H1 (cell line): ENCODE data around the gene EPHA3. TPM values are rescaled to one million over a fixed set of nuclear protein-coding genes. Genes with fewer than 3 reads are reported as not detected.

ENCODE experiments used
- CTCF ChIA-PET: fragments of 300-600 bp; sonication (Branson Sonifier 250); formaldehyde crosslinking; loops from one replicate; lab custom pipeline; 2021; ENCODE audit not compliant: partially characterized antibody; lab: Charles Lee
- POLR2A ChIA-PET: fragments of 300-600 bp; sonication (Branson Sonifier 250); formaldehyde crosslinking; loops from one replicate; lab custom pipeline; 2021; ENCODE audit warnings: inconsistent platforms; ENCODE audit not compliant: partially characterized antibody; lab: Charles Lee
- DNase-seq, 2 experiments: peaks; one replicate each; pipeline versions ENCODE4 v3.0.0 to v3.0.0-alpha.2; 2010 to 2022; ENCODE audit warnings: low spot score in 2 of 2, low read depth in 1 of 2, mixed read lengths in 1 of 2
- FAIRE-seq: peaks from 2 replicates; lab custom pipeline; 2011; peaks lifted over from hg19 to GRCh38; lab: Jason Lieb, UNC
- H2AFZ ChIP-seq: 2 replicates; pipeline ENCODE4 v1.8.1; 2012; ENCODE audit warnings: low read length, inconsistent platforms
- H2AK5ac ChIP-seq: 2 replicates; pipeline ENCODE4 v1.6.1; 2013; ENCODE audit warnings: low read depth, low read length
- H2BK120ac ChIP-seq: replicated peaks from 2 replicates; pipeline ENCODE3; 2013; ENCODE audit warnings: low read depth, low read length, inconsistent platforms
- H2BK12ac ChIP-seq: 2 replicates; pipeline ENCODE4 v1.6.1; 2013; ENCODE audit warnings: low read depth, low read length
- H2BK15ac ChIP-seq: 2 replicates; pipeline ENCODE4 v1.6.1; 2013; ENCODE audit warnings: low read length
- H2BK20ac ChIP-seq: 2 replicates; pipeline ENCODE4 v1.6.1; 2013; ENCODE audit warnings: low read length
- H2BK5ac ChIP-seq: 2 replicates; pipeline ENCODE4 v1.6.1; 2013; ENCODE audit warnings: low read depth, low read length
- H3K14ac ChIP-seq: 2 replicates; pipeline ENCODE4 v1.6.1; 2013; ENCODE audit warnings: inconsistent platforms; ENCODE audit not compliant: insufficient read length
- H3K18ac ChIP-seq: 2 replicates; pipeline ENCODE4 v1.6.1; 2013; ENCODE audit warnings: low read length; ENCODE audit errors: extremely low read depth
- H3K23ac ChIP-seq: 2 replicates; pipeline ENCODE4 v1.6.1; 2013; ENCODE audit warnings: inconsistent platforms; ENCODE audit not compliant: insufficient read length
- H3K23me2 ChIP-seq: 2 replicates; pipeline ENCODE4 v1.6.1; 2013; ENCODE audit warnings: low read depth, low read length
- H3K27ac ChIP-seq: 2 replicates; pipeline ENCODE4 v1.6.1; 2011; ENCODE audit warnings: low read depth, low read length, inconsistent platforms
- H3K27me3 ChIP-seq, 4 experiments: replicated peaks in 1 of 4; 1 replicate in 1 of 4; 2 replicates in 3 of 4; pipeline versions ENCODE4 v1.6.1 to v1.8.1; 2011 to 2013; ENCODE audit warnings: low read length in 3 of 4, mild to moderate bottlenecking in 3 of 4, inconsistent platforms in 2 of 4, mixed read lengths in 2 of 4, moderate library complexity in 1 of 4; ENCODE audit not compliant: control insufficient read depth in 3 of 4, insufficient read depth in 3 of 4; ENCODE audit errors: extremely low read depth in 1 of 4
- H3K36me3 ChIP-seq, 4 experiments: 2 replicates each; pipeline versions ENCODE4 v1.6.1 to v1.8.1; 2011 to 2013; ENCODE audit warnings: mild to moderate bottlenecking in 4 of 4, low read length in 3 of 4, moderate library complexity in 2 of 4, control low read depth in 1 of 4, inconsistent platforms in 1 of 4; ENCODE audit not compliant: insufficient read depth in 4 of 4, control insufficient read depth in 2 of 4
- H3K4ac ChIP-seq: replicated peaks from 2 replicates; pipeline ENCODE3; 2013; ENCODE audit warnings: low read length, low read depth, mixed read lengths, inconsistent platforms; ENCODE audit not compliant: insufficient read length
- H3K4me1 ChIP-seq, 4 experiments: replicated peaks in 1 of 4; 1 replicate in 1 of 4; 2 replicates in 3 of 4; pipeline versions ENCODE4 v1.6.1 to v1.8.1; 2011 to 2013; ENCODE audit warnings: low read length in 3 of 4, inconsistent platforms in 2 of 4, mixed read lengths in 1 of 4; ENCODE audit not compliant: insufficient read depth in 4 of 4, control insufficient read depth in 3 of 4
- H3K4me2 ChIP-seq, 2 experiments: 2 replicates each; pipeline versions ENCODE4 v1.6.1 to v1.8.1; 2011 to 2013; ENCODE audit warnings: low read depth in 2 of 2, low read length in 2 of 2, control low read depth in 1 of 2, inconsistent platforms in 1 of 2, mild to moderate bottlenecking in 1 of 2; ENCODE audit not compliant: insufficient read depth in 1 of 2
- H3K4me3 ChIP-seq, 4 experiments: fragments of 200-600, 300-600 bp in 1 of 4; sonication (generic), shearing (Covaris generic), sonication (Bioruptor Twin) in 1 of 4; 2 replicates each; pipeline versions ENCODE4 v1.5.1 to v1.8.1; 2011 to 2016; ENCODE audit warnings: low read length in 4 of 4, low read depth in 3 of 4, control low read depth in 2 of 4, inconsistent platforms in 2 of 4, mild to moderate bottlenecking in 2 of 4, mixed read lengths in 1 of 4, moderate library complexity in 1 of 4; ENCODE audit not compliant: insufficient read depth in 2 of 4; ENCODE audit errors: extremely low read depth in 1 of 4
- H3K56ac ChIP-seq: replicated peaks from 2 replicates; pipeline ENCODE3; 2013; ENCODE audit warnings: low read depth, mild to moderate bottlenecking, mixed read lengths, low read length, inconsistent platforms; ENCODE audit not compliant: insufficient read length
- H3K79me1 ChIP-seq: 2 replicates; pipeline ENCODE4 v1.6.1; 2013; ENCODE audit warnings: low read depth, low read length, control low read depth
- H3K79me2 ChIP-seq, 2 experiments: 2 replicates each; pipeline versions ENCODE4 v1.6.1 to v1.8.1; 2012 to 2013; ENCODE audit warnings: low read length in 2 of 2, mild to moderate bottlenecking in 2 of 2, inconsistent platforms in 1 of 2; ENCODE audit not compliant: insufficient read depth in 2 of 2, control insufficient read depth in 1 of 2
- H3K9ac ChIP-seq, 4 experiments: replicated peaks in 1 of 4; 1 replicate in 1 of 4; 2 replicates in 3 of 4; pipeline versions ENCODE4 v1.6.1 to v1.8.1; 2011 to 2013; ENCODE audit warnings: low read depth in 3 of 4, low read length in 3 of 4, control low read depth in 2 of 4, mild to moderate bottlenecking in 2 of 4, moderate library complexity in 2 of 4, inconsistent platforms in 1 of 4; ENCODE audit errors: extremely low read depth in 1 of 4
- H3K9me3 ChIP-seq, 2 experiments: 2 replicates each; pipeline versions ENCODE4 v1.6.1 to v1.8.1; 2012 to 2013; ENCODE audit warnings: mild to moderate bottlenecking in 2 of 2, moderate library complexity in 2 of 2, control low read depth in 1 of 2, inconsistent platforms in 1 of 2, low read depth in 1 of 2, low read length in 1 of 2, mixed read lengths in 1 of 2; ENCODE audit not compliant: insufficient read depth in 2 of 2
- H4K20me1 ChIP-seq, 2 experiments: replicated peaks in 1 of 2; 2 replicates each; pipeline versions ENCODE3 to v1.8.1; 2011 to 2013; ENCODE audit warnings: inconsistent platforms in 2 of 2, low read length in 2 of 2, mild to moderate bottlenecking in 1 of 2; ENCODE audit not compliant: insufficient read depth in 2 of 2, control insufficient read depth in 1 of 2
- H4K5ac ChIP-seq: 2 replicates; pipeline ENCODE4 v1.6.1; 2013; ENCODE audit warnings: low read length, low read depth, mixed read lengths, inconsistent platforms; ENCODE audit not compliant: insufficient read length
- H4K8ac ChIP-seq: 2 replicates; pipeline ENCODE4 v1.8.0; 2013; ENCODE audit warnings: mild to moderate bottlenecking, moderate library complexity, low read length, inconsistent platforms; ENCODE audit not compliant: insufficient read depth; ENCODE audit errors: extremely low read depth
- H4K91ac ChIP-seq: replicated peaks from 2 replicates; pipeline ENCODE3; 2013; ENCODE audit warnings: low read length, mixed read lengths, inconsistent platforms; ENCODE audit not compliant: insufficient read length
- BACH1 ChIP-seq: IDR thresholded peaks from 2 replicates; pipeline ENCODE4 v1.6.1; 2012; ENCODE audit warnings: low read length, improper control_type of control experiment
- RFX5 ChIP-seq: IDR thresholded peaks from 2 replicates; pipeline ENCODE4 v1.6.1; 2011; ENCODE audit warnings: low read depth, low read length, improper control_type of control experiment, borderline replicate concordance
- SIN3A ChIP-seq, 2 experiments: IDR thresholded peaks in 1 of 2; conservative IDR thresholded peaks in 1 of 2; 2 replicates each; pipeline ENCODE4 v1.6.1; 2011 to 2012; ENCODE audit warnings: low read length in 2 of 2, improper control_type of control experiment in 1 of 2, low read depth in 1 of 2, mild to moderate bottlenecking in 1 of 2
- SIRT6 ChIP-seq: IDR thresholded peaks from one replicate; pipeline ENCODE4 v1.7.1; 2012; ENCODE audit warnings: low read length, inconsistent platforms
- TEAD4 ChIP-seq: IDR thresholded peaks from 2 replicates; pipeline ENCODE4 v1.6.1; 2012; ENCODE audit warnings: low read depth, low read length, inconsistent platforms, mixed read lengths
- WGBS, 2 experiments: shearing (Covaris generic) in 1 of 2; methylation state at CpG; one replicate each; pipeline versions ENCODE4 v1.1.6 to v1.1.7; 2013 to 2015; ENCODE audit warnings: low lambda C conversion rate in 2 of 2, mixed read lengths in 2 of 2, inconsistent platforms in 1 of 2, low coverage in 1 of 2, missing lambda C conversion rate in 1 of 2; ENCODE audit not compliant: insufficient replicate concordance in 2 of 2, insufficient coverage in 1 of 2, insufficient read length in 1 of 2; ENCODE audit errors: extremely low coverage in 1 of 2, missing lambda C conversion rate in 1 of 2; 5-methylcytosine and 5-hydroxymethylcytosine counted together
- polyA plus RNA-seq, 7 experiments: library from polyadenylated mRNA; depleted of rRNA in 3 of 7; stranded (reverse) in 5 of 7; unstranded in 2 of 7; fragments of >200 nt in 5 of 7; fragments of 200-250 nt in 2 of 7; gene quantifications; 1 replicate in 5 of 7; 2 replicates in 1 of 7; 4 replicates in 1 of 7; pipeline versions ENCODE4 v1.2.1 to v1.2.3, GENCODE V29; 2011 to 2013; ENCODE audit warnings: missing spikeins in 2 of 7, mixed read lengths in 2 of 7
- total RNA-seq: library from RNA; stranded (reverse); fragmentation: NEBNext Ultra II Directional; extraction: Animal tissue kit (Norgen Biotek cat#: 25700); gene quantifications from 2 replicates; pipeline ENCODE4 v1.2.1, GENCODE V29; 2021
- TF ChIP-seq, protein P1 (sequence below): IDR thresholded peaks from 2 replicates; pipeline ENCODE4 v1.6.1; 2012; ENCODE audit warnings: low read length, inconsistent platforms

The EPHA3 gene
- total and polyA plus RNA-seq, 2 of the 8 experiments (the other 6 are each of a cell fraction or from before 2014, with no cell fraction given) = 0.09 to 0.22 TPM

DNA sequence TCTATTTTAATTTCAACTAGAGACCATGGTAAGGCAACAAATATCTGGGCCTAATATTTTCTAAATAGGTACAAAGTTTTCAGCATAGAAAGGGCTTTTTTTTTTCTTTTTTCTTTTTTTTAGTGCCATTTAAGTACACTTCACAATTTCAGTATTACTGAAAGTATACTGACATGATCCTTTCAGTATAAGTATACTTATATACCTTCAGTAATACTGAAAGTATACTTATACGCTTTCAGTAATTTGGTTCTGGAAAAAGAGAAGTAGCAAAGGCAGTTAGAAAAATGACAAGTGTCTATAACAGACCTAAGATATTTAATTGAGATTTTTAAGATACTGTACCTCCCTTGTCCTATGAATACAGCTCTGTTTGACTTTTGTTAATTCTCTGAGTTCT, 339.2 kb downstream of the EPHA3 start:
- H4K5ac ChIP-seq = no peak overlapping the region
- no peak overlapping the region for H3K18ac ChIP-seq
- H3K79me1 ChIP-seq = no peaks in the 10 kb centered on the region
- no peaks in the 10 kb centered on the region for H3K23me2 ChIP-seq
- H2BK5ac ChIP-seq = no peak overlapping the region
- no peak overlapping the region for H2BK120ac ChIP-seq
- no peak overlapping the region for H2BK15ac ChIP-seq
- H3K36me3 ChIP-seq = no peaks in the 10 kb centered on the region
- no peak overlapping the region for H2AFZ ChIP-seq
- FAIRE-seq (no peak), DNase-seq (no peak)
- no peak overlapping the region for H4K8ac ChIP-seq
- WGBS, 2 experiments = 88% methylated on average over 1 of the region's 1 CpG; no CpG with 5 or more reads in 1 of the 2 experiments
- no peaks in the 10 kb centered on the region for H3K27me3 ChIP-seq
- H3K4me3 ChIP-seq = no peak overlapping the region
- no peak overlapping the region for H3K23ac ChIP-seq
- H2BK12ac ChIP-seq = no peak overlapping the region
- ChIA-PET CTCF (no interaction called here), POLR2A (no interaction called here)
- no peak overlapping the region for H3K27ac ChIP-seq
- no peak overlapping the region for H2BK20ac ChIP-seq
- H3K9ac ChIP-seq = no peak overlapping the region
- H4K20me1 ChIP-seq = no peaks in the 10 kb centered on the region
- H3K9me3 ChIP-seq = no peaks in the 10 kb centered on the region
- H4K91ac ChIP-seq = no peak overlapping the region
- no peak overlapping the region for H3K14ac ChIP-seq
- no peaks in the 10 kb centered on the region for H3K4me1 ChIP-seq
- no peak overlapping the region for H3K56ac ChIP-seq
- H3K4ac ChIP-seq = no peak overlapping the region
- no peaks in the 10 kb centered on the region for H3K79me2 ChIP-seq
- TF ChIP-seq BACH1 (no peak), TEAD4 (no peak), RFX5 (no peak), SIN3A (conservative IDR thresholded peaks at IDR 0.05 in 1 of 2, IDR thresholded peaks at IDR 0.05 in 1 of 2; ENCODE audit: low read depth in 1 of 2, low read length in 2 of 2) (no peak), SIRT6 (no peak)
- TF ChIP-seq, protein P1, sequence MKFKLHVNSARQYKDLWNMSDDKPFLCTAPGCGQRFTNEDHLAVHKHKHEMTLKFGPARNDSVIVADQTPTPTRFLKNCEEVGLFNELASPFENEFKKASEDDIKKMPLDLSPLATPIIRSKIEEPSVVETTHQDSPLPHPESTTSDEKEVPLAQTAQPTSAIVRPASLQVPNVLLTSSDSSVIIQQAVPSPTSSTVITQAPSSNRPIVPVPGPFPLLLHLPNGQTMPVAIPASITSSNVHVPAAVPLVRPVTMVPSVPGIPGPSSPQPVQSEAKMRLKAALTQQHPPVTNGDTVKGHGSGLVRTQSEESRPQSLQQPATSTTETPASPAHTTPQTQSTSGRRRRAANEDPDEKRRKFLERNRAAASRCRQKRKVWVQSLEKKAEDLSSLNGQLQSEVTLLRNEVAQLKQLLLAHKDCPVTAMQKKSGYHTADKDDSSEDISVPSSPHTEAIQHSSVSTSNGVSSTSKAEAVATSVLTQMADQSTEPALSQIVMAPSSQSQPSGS = no peak
- H3K4me2 ChIP-seq = no peak overlapping the region
- H2AK5ac ChIP-seq = no peak overlapping the region
